HTERT RPE-1 (cell line): ENCODE results near the gene GGTA1.

ENCODE experiments used
- in situ Hi-C: fragments of 300-500 bp; cut with MboI; formaldehyde crosslinking; loops from 4 replicates; pipeline ENCODE4 v1.14.3; 2020; ENCODE audit warnings: low sequenced_read_pairs

The GGTA1 gene

GRCh38 chr9:121500165-121500478 lies 478 bp upstream of the GGTA1 start:
- in situ Hi-C loops, result no loop called here

GRCh38 chr9:121499177-121499426 lies 542 bp downstream of the GGTA1 start:
- in situ Hi-C loops, result no loop called here

- in situ Hi-C loops, result no loop called here
These were observed 1.0 kb downstream of the GGTA1 start for GRCh38 chr9:121498487-121499176.

- in situ Hi-C loops, result no loop called here
These were observed 1.5 kb downstream of the GGTA1 start for GRCh38 chr9:121498150-121498486.

GRCh38 chr9:121495976-121496375 lies 3.7 kb downstream of the GGTA1 start:
- in situ Hi-C loops, result no loop called here

- in situ Hi-C loops, result no loop called here
These were observed 5.5 kb downstream of the GGTA1 start for GRCh38 chr9:121494192-121494591.

GRCh38 chr9:121491111-121491510 lies 8.5 kb downstream of the GGTA1 start:
- in situ Hi-C loops, result no loop called here

- in situ Hi-C loops, result no loop called here
These were observed 10.3 kb downstream of the GGTA1 start for GRCh38 chr9:121489344-121489743.

GRCh38 chr9:121486043-121486442 lies 13.6 kb downstream of the GGTA1 start:
- in situ Hi-C loops, result no loop called here

GRCh38 chr9:121485623-121486022 lies 14.0 kb downstream of the GGTA1 start:
- in situ Hi-C loops, result no loop called here

- in situ Hi-C loops, result no loop called here
These were observed 14.8 kb downstream of the GGTA1 start for GRCh38 chr9:121484651-121485446.

GRCh38 chr9:121483473-121484031 lies 16.1 kb downstream of the GGTA1 start:
- in situ Hi-C loops, result no loop called here

- in situ Hi-C loops, result no loop called here
These were observed 16.6 kb downstream of the GGTA1 start for GRCh38 chr9:121483049-121483448.

GRCh38 chr9:121478816-121479676 lies 20.6 kb downstream of the GGTA1 start:
- in situ Hi-C loops, result no loop called here

- in situ Hi-C loops, result no loop called here
These were observed 23.5 kb downstream of the GGTA1 start for GRCh38 chr9:121476156-121476555.

- in situ Hi-C loops, result no loop called here
These were observed 25.3 kb downstream of the GGTA1 start for GRCh38 chr9:121474231-121474947.

GRCh38 chr9:121473229-121473628 lies 26.4 kb downstream of the GGTA1 start:
- in situ Hi-C loops, result no loop called here

- in situ Hi-C loops, result no loop called here
These were observed 27.2 kb downstream of the GGTA1 start for GRCh38 chr9:121472446-121472845.

- in situ Hi-C loops, result no loop called here
These were observed 33.5 kb downstream of the GGTA1 start for GRCh38 chr9:121466142-121466541.

- in situ Hi-C loops, result no loop called here
These were observed 34.7 kb downstream of the GGTA1 start for GRCh38 chr9:121464968-121465367.
